HG02938 (cell line): ENCODE measurements around the gene IGSF21.

Source experiments
- ATAC-seq: cut with Tn5 transposase; IDR thresholded peaks from one replicate; pipeline ENCODE4 v1.9.1; 2021; ENCODE audit warnings: mild to moderate bottlenecking, moderate library complexity; ENCODE audit not compliant: unreplicated experiment

IGSF21 gene

GRCh38 chr1:18203645-18204044, 96.0 kb downstream of the IGSF21 start:
- ATAC-seq: no peak

- no peak for ATAC-seq
Observed at GRCh38 chr1:18204575-18204974, 97.0 kb downstream of the IGSF21 start.

GRCh38 chr1:18205319-18205718, 97.7 kb downstream of the IGSF21 start:
- ATAC-seq: no peak

- ATAC-seq: no peak
Observed at GRCh38 chr1:18211764-18212163, 104.2 kb downstream of the IGSF21 start.

GRCh38 chr1:18217398-18218043, 109.9 kb downstream of the IGSF21 start:
- no peak for ATAC-seq

GRCh38 chr1:18229625-18230024, 122.0 kb downstream of the IGSF21 start:
- no peak for ATAC-seq

GRCh38 chr1:18230321-18230720, 122.7 kb downstream of the IGSF21 start:
- ATAC-seq: no peak

- no peak for ATAC-seq
Observed at GRCh38 chr1:18230840-18231239, 123.2 kb downstream of the IGSF21 start.

GRCh38 chr1:18232052-18232451, 124.5 kb downstream of the IGSF21 start:
- no peak for ATAC-seq

- ATAC-seq: no peak
Observed at GRCh38 chr1:18233176-18233864, 125.7 kb downstream of the IGSF21 start.

GRCh38 chr1:18234790-18235242, 127.2 kb downstream of the IGSF21 start:
- no peak for ATAC-seq

GRCh38 chr1:18237371-18237770, 129.8 kb downstream of the IGSF21 start:
- ATAC-seq: no peak

- no peak for ATAC-seq
Observed at GRCh38 chr1:18238190-18238589, 130.6 kb downstream of the IGSF21 start.

GRCh38 chr1:18239671-18240070, 132.1 kb downstream of the IGSF21 start:
- ATAC-seq: no peak

- ATAC-seq: no peak
Observed at GRCh38 chr1:18240906-18241305, 133.3 kb downstream of the IGSF21 start.

- no peak for ATAC-seq
Observed at GRCh38 chr1:18241891-18242290, 134.3 kb downstream of the IGSF21 start.

GRCh38 chr1:18243503-18244175, 136.0 kb downstream of the IGSF21 start:
- ATAC-seq: no peak

GRCh38 chr1:18244762-18245161, 137.2 kb downstream of the IGSF21 start:
- ATAC-seq: no peak

GRCh38 chr1:18245647-18246046, 138.0 kb downstream of the IGSF21 start:
- no peak for ATAC-seq

GRCh38 chr1:18246543-18246942, 138.9 kb downstream of the IGSF21 start:
- no peak for ATAC-seq

GRCh38 chr1:18247151-18247550, 139.6 kb downstream of the IGSF21 start:
- no peak for ATAC-seq

GRCh38 chr1:18249631-18250030, 142.0 kb downstream of the IGSF21 start:
- ATAC-seq: no peak
